ENCODE measurements around the gene PHLDB2.

- TF ChIP-seq, protein P1, sequence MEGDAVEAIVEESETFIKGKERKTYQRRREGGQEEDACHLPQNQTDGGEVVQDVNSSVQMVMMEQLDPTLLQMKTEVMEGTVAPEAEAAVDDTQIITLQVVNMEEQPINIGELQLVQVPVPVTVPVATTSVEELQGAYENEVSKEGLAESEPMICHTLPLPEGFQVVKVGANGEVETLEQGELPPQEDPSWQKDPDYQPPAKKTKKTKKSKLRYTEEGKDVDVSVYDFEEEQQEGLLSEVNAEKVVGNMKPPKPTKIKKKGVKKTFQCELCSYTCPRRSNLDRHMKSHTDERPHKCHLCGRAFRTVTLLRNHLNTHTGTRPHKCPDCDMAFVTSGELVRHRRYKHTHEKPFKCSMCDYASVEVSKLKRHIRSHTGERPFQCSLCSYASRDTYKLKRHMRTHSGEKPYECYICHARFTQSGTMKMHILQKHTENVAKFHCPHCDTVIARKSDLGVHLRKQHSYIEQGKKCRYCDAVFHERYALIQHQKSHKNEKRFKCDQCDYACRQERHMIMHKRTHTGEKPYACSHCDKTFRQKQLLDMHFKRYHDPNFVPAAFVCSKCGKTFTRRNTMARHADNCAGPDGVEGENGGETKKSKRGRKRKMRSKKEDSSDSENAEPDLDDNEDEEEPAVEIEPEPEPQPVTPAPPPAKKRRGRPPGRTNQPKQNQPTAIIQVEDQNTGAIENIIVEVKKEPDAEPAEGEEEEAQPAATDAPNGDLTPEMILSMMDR (IDR thresholded peaks at IDR 0.05), result no peak
- no peak for TF ChIP-seq POLR2A (IDR thresholded peaks at IDR 0.05)
These were observed 47.3 kb upstream of the PHLDB2 start for GRCh38 chr3:111811811-111812210.

Data from stomach (tissue), 4 donors.